Tibial artery (tissue), 4 donors: Measurements from ENCODE around the gene PFN3.
"Not testable (repeated sequence)": the region's sequence is repeated elsewhere in the genome, so short reads cannot be mapped to it uniquely, and the experiment has no call there.

ENCODE experiments used
- DNase-seq, 2 donors: peaks; one replicate each; pipeline ENCODE4 v3.0.0-alpha.2; 2019
- H3K27ac ChIP-seq, 2 donors: fragments of 200-600 bp; sonication (generic) in 1 of 2; 1 replicate in 1 of 2; 2 replicates in 1 of 2; pipeline ENCODE4 v1.5.1; 2018 to 2019; ENCODE audit warnings: mild to moderate bottlenecking in 1 of 2
- H3K27me3 ChIP-seq, 2 donors: fragments of 200-600 bp; sonication (generic) in 1 of 2; one replicate each; pipeline versions ENCODE4 v1.5.1 to v1.6.0; 2016 to 2019
- H3K36me3 ChIP-seq, 3 donors: fragments of 200-600 bp; sonication (generic) in 2 of 3; one replicate each; pipeline ENCODE4 v1.5.1; 2016 to 2019; ENCODE audit warnings: mild to moderate bottlenecking in 2 of 3
- H3K4me1 ChIP-seq, 4 donors: fragments of 200-600 bp; sonication (generic) in 2 of 4; 1 replicate in 3 of 4; 2 replicates in 1 of 4; pipeline ENCODE4 v1.5.1; 2016 to 2019
- H3K4me3 ChIP-seq, 2 donors: fragments of 200-600 bp; sonication (generic) in 1 of 2; 1 replicate in 1 of 2; 2 replicates in 1 of 2; pipeline ENCODE4 v1.5.1; 2018 to 2019; ENCODE audit warnings: mild to moderate bottlenecking in 2 of 2
- H3K9me3 ChIP-seq, 3 donors: fragments of 200-600 bp; sonication (generic) in 1 of 3; one replicate each; pipeline ENCODE4 v1.5.1; 2016 to 2019
- intact Hi-C: fragments of 100-400 bp; cut with DNase I; formaldehyde crosslinking; loops from one replicate; pipeline ENCODE4 v1.15.0; 2023; ENCODE audit warnings: low total_unique reads
- TF ChIP-seq, protein P1 (sequence below), 2 experiments: fragments of 200-600 bp in 1 of 2; fragments of 450-650 bp in 1 of 2; IDR thresholded peaks; one replicate each; pipeline ENCODE4 v1.5.1; 2017 to 2019; ENCODE audit warnings: antibody characterized with exemption in 2 of 2, mild to moderate bottlenecking in 1 of 2, moderate library complexity in 1 of 2

Gene PFN3

DNA sequence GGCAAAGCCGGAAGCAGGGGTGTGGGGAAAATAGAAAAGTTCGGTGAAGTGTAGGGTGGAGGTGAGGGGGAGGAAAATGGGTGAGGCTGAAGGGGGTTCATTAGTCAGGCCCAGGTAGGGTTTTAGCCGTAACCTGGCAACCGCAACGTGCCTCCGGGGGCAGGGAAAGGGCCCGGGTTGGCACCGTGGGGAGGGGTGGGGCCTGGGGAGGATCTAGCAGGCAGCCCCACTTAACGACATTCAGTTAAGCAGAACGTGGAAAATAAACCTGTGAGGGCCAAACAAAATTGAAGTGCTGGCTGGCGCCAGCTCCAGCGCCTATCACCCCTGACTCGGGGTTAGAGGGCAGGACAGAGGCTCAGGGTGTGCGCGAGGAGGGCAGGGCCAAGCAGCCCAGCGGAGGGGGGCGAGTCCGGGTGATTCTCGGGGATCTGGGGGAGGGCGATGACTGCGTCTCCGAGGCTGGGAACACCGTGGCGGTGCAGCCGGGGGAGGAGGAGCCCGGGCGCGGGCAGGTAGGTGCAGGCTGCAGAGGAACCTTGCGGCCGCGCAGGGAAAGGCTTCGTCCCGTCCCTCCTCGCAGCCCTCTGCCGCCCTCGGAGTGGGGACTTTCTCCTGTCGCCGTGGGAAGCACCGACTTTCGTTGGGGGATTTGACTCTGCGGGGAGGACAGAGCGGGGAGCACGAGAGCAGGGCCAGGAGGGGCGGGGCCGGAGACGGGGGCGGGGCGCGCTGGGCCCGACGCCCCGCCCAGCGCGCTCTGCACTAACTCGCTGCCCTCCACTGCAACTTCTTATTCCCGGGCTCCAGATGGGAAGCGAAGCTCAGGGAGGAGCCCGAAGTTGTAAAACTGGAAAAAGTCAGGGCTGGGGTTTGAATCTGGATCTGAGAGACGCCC, 37.6 kb downstream of the PFN3 start:
- H3K27ac ChIP-seq, result no peak overlapping the region
- H3K4me1 ChIP-seq, result peaks cover 0 to 37% (median 26%) of the 10 kb centered on the region in 4 donors
- intact Hi-C loops, result no loop called here
- peak overlapping the region; percentile 39 to 54 for H3K4me3 ChIP-seq
- H3K27me3 ChIP-seq, result peaks cover 0 to 11% of the 10 kb centered on the region in 2 donors
- no peaks in the 10 kb centered on the region for H3K9me3 ChIP-seq
- peak in 1 of 2 donors; percentile 37 for DNase-seq
- TF ChIP-seq, protein P1, sequence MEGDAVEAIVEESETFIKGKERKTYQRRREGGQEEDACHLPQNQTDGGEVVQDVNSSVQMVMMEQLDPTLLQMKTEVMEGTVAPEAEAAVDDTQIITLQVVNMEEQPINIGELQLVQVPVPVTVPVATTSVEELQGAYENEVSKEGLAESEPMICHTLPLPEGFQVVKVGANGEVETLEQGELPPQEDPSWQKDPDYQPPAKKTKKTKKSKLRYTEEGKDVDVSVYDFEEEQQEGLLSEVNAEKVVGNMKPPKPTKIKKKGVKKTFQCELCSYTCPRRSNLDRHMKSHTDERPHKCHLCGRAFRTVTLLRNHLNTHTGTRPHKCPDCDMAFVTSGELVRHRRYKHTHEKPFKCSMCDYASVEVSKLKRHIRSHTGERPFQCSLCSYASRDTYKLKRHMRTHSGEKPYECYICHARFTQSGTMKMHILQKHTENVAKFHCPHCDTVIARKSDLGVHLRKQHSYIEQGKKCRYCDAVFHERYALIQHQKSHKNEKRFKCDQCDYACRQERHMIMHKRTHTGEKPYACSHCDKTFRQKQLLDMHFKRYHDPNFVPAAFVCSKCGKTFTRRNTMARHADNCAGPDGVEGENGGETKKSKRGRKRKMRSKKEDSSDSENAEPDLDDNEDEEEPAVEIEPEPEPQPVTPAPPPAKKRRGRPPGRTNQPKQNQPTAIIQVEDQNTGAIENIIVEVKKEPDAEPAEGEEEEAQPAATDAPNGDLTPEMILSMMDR (IDR thresholded peaks at IDR 0.05), result no peak
- H3K36me3 ChIP-seq, result no peaks in the 10 kb centered on the region

DNA sequence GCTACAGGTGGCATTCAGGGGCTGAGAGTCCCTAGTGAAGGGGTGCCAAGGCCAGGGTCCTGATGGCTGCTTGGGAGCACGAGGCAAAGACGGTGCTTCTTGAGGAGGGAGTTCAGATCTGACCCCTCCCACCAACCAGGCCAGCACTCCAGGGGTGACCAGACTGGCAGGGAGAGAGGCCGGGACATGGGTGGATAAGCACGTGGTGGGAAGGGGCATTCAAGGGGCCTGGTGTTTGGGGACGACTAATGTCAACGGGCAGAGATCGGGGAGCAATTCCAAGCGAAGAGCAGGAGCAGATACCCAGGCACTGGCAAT, 38.2 kb downstream of the PFN3 start:
- no peak overlapping the region for H3K4me3 ChIP-seq
- H3K27ac ChIP-seq, result no peak overlapping the region
- H3K9me3 ChIP-seq, result no peaks in the 10 kb centered on the region
- intact Hi-C loops, result no loop called here
- H3K36me3 ChIP-seq, result no peaks in the 10 kb centered on the region
- TF ChIP-seq, protein P1 (IDR thresholded peaks at IDR 0.05), result no peak
- no peak for DNase-seq
- peaks cover 0 to 13% of the 10 kb centered on the region in 2 donors for H3K27me3 ChIP-seq
- H3K4me1 ChIP-seq, result peaks cover 0 to 37% (median 21%) of the 10 kb centered on the region in 4 donors

DNA sequence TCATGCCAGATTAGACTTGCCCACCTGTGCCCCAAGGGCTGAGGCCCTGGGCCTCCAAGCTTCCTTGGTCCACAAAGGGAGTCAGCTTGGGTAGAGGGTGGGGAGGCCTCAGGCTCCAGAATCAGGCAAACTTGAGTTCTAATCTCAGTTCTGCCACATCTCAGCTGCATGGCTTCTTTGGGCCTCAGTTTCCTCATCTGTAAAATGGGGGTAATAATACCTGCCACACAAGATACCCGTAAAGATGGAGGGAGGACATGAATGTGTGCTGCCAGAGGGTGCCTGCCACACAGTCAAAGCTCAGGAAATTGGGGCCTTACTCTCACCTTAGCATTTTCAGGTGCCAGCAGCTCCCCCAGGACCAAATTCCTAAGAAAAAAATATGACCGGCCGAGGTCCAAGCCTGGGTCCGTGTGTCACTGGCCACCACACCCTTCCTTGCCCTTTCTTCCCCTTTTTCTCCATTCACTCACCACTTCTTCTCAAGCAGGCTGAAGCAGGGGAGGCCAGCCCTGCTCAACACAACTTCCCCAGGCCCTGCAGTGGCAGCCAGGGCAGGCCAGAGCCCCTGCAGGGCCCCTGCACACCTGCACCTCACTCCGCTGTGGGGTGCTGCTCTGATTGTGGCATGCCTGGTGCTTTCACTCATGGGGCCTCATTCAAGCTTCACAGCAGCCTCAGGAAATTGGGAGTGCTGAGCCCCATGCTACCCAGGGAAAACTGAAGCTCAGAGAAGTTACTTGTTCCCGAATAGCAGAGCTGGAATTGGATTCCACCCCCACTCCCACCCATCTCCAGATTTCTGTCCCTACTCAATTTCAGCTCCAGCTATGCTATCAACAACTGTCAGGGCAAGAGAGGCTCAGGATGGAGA, 38.8 kb downstream of the PFN3 start:
- TF ChIP-seq, protein P1 (IDR thresholded peaks at IDR 0.05), result no peak
- H3K4me3 ChIP-seq, result no peak overlapping the region
- peaks cover 0 to 13% of the 10 kb centered on the region in 2 donors for H3K27me3 ChIP-seq
- DNase-seq, result no peak
- H3K4me1 ChIP-seq, result peaks cover 0 to 35% (median 19%) of the 10 kb centered on the region in 4 donors
- intact Hi-C loops, result no loop called here
- no peak overlapping the region for H3K27ac ChIP-seq
- H3K9me3 ChIP-seq, result no peaks in the 10 kb centered on the region
- H3K36me3 ChIP-seq, result no peaks in the 10 kb centered on the region

GRCh38 chr5:177360740-177361139, 39.7 kb downstream of the PFN3 start:
- H3K36me3 ChIP-seq, H3K4me3 ChIP-seq, DNase-seq, H3K27ac ChIP-seq, intact Hi-C loops, H3K9me3 ChIP-seq: not testable (repeated sequence)
- H3K4me1 ChIP-seq, result peaks cover 0 to 27% (median 14%) of the 10 kb centered on the region in 4 donors
- H3K27me3 ChIP-seq, result peaks cover 0 to 13% of the 10 kb centered on the region in 2 donors

GRCh38 chr5:177359860-177360259, 40.6 kb downstream of the PFN3 start:
- intact Hi-C loops, result no loop called here
- Histone ChIP-seq H3K36me3 (no peaks in the 10 kb centered on the region), H3K4me1 (peaks cover 0 to 27% (median 14%) of the 10 kb centered on the region in 4 donors), H3K27ac (no peak overlapping the region), H3K9me3 (no peaks in the 10 kb centered on the region), H3K27me3 (peaks cover 0 to 13% of the 10 kb centered on the region in 2 donors), H3K4me3 (no peak overlapping the region)
- DNase-seq, result no peak
- TF ChIP-seq, protein P1 (IDR thresholded peaks at IDR 0.05), result no peak

DNA sequence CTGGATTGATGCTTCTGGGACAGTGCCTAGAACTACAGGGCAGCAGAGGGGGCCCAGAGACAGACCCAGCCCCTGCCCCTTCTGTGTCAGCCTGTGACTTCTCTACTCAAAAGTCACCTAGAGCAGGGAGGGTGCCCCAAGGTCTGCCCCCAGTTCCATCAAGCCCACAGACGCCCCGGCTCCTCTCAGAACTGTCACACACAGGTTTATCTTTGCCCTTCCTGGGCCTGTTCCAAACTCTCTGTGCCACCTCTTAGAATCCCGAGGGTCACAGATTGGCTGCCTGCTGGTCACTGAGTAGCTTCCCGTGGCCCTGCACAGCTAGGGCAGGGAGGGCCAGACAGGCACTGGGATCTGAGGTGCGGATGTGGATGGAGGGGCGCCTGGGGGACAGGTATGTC, 41.0 kb downstream of the PFN3 start:
- intact Hi-C loops, result no loop called here
- Histone ChIP-seq H3K9me3 (no peaks in the 10 kb centered on the region), H3K27me3 (peaks cover 0 to 13% of the 10 kb centered on the region in 2 donors), H3K27ac (no peak overlapping the region), H3K4me3 (no peak overlapping the region), H3K36me3 (no peaks in the 10 kb centered on the region), H3K4me1 (peaks cover 0 to 27% (median 14%) of the 10 kb centered on the region in 4 donors)
- TF ChIP-seq, protein P1 (IDR thresholded peaks at IDR 0.05), result no peak
- no peak for DNase-seq
